GF-D8 (cell line): ENCODE data around the gene PRODH2.

Source experiments
- DNase-seq: peaks from one replicate; lab custom pipeline; 2025; lab: John Stamatoyannopoulos, UW

The PRODH2 gene

GRCh38 chr19:35793381-35794165 lies 19.1 kb downstream of the PRODH2 start:
- no peak for DNase-seq

GRCh38 chr19:35792888-35793287 lies 19.8 kb downstream of the PRODH2 start:
- no peak for DNase-seq

- no peak for DNase-seq
Observed at GRCh38 chr19:35792312-35792711, 20.3 kb downstream of the PRODH2 start.

GRCh38 chr19:35791814-35792279 lies 20.8 kb downstream of the PRODH2 start:
- DNase-seq: no peak

- no peak for DNase-seq
Observed at GRCh38 chr19:35790981-35791813, 21.4 kb downstream of the PRODH2 start.

- no peak for DNase-seq
Observed at GRCh38 chr19:35789978-35790944, 22.4 kb downstream of the PRODH2 start.

- no peak for DNase-seq
Observed at GRCh38 chr19:35789195-35789977, 23.3 kb downstream of the PRODH2 start.

GRCh38 chr19:35788205-35788960 lies 24.3 kb downstream of the PRODH2 start:
- no peak for DNase-seq

GRCh38 chr19:35787227-35787799 lies 25.3 kb downstream of the PRODH2 start:
- DNase-seq: no peak

- no peak for DNase-seq
Observed at GRCh38 chr19:35786299-35787160, 26.1 kb downstream of the PRODH2 start.

- no peak for DNase-seq
Observed at GRCh38 chr19:35785339-35785627, 27.4 kb downstream of the PRODH2 start.

- no peak for DNase-seq
Observed at GRCh38 chr19:35784503-35785338, 27.9 kb downstream of the PRODH2 start.

- no peak for DNase-seq
Observed at GRCh38 chr19:35783469-35784434, 28.9 kb downstream of the PRODH2 start.

GRCh38 chr19:35782589-35782988 lies 30.1 kb downstream of the PRODH2 start:
- no peak for DNase-seq

- no peak for DNase-seq
Observed at GRCh38 chr19:35781650-35782049, 31.0 kb downstream of the PRODH2 start.

GRCh38 chr19:35780717-35781116 lies 31.9 kb downstream of the PRODH2 start:
- DNase-seq: no peak

- no peak for DNase-seq
Observed at GRCh38 chr19:35780058-35780457, 32.6 kb downstream of the PRODH2 start.
